Fibroblast of lung (primary cell): ENCODE measurements around the gene PRR19. TPM values are rescaled to one million over a fixed set of nuclear protein-coding genes. Genes with fewer than 3 reads are reported as not detected.

Source experiments
- DNase-seq, 2 donors: peaks; one replicate each; pipeline versions ENCODE4 v3.0.0 to v3.0.0-alpha.2; 2010; ENCODE audit warnings: low read depth in 2 of 2
- H2AFZ ChIP-seq: 2 replicates; pipeline ENCODE4 v1.5.1; 2012; ENCODE audit warnings: low read length, control low read depth, inconsistent platforms
- H3K27ac ChIP-seq: 2 replicates; pipeline ENCODE4 v1.5.1; 2011; ENCODE audit warnings: low read length, control low read depth; ENCODE audit not compliant: insufficient read depth
- H3K27me3 ChIP-seq: 2 replicates; pipeline ENCODE4 v1.5.1; 2011; ENCODE audit warnings: mild to moderate bottlenecking, low read length; ENCODE audit not compliant: control insufficient read depth, insufficient read depth
- H3K36me3 ChIP-seq: 2 replicates; pipeline ENCODE4 v1.5.1; 2011; ENCODE audit warnings: low read length; ENCODE audit not compliant: control insufficient read depth, insufficient read depth
- H3K4me1 ChIP-seq: 2 replicates; pipeline ENCODE4 v1.5.1; 2011; ENCODE audit warnings: low read length; ENCODE audit not compliant: control insufficient read depth, insufficient read depth; ENCODE audit errors: extremely low read depth
- H3K4me2 ChIP-seq: 2 replicates; pipeline ENCODE4 v1.5.1; 2011; ENCODE audit warnings: low read length, control low read depth; ENCODE audit not compliant: insufficient read depth; ENCODE audit errors: extremely low read depth
- H3K4me3 ChIP-seq, 4 experiments: fragments of 200-600 bp in 1 of 4; sonication (generic) in 1 of 4; replicated peaks in 1 of 4; 2 replicates each; pipeline ENCODE4 v1.5.1; 2011 to 2016; ENCODE audit warnings: low read length in 4 of 4, low read depth in 3 of 4, mild to moderate bottlenecking in 3 of 4, control low read depth in 2 of 4, inconsistent platforms in 1 of 4, mixed read lengths in 1 of 4; ENCODE audit not compliant: insufficient read depth in 1 of 4; ENCODE audit errors: control extremely low read depth in 1 of 4
- H3K79me2 ChIP-seq: 2 replicates; pipeline ENCODE4 v1.5.1; 2012; ENCODE audit warnings: mild to moderate bottlenecking, low read length, inconsistent platforms; ENCODE audit not compliant: control insufficient read depth, insufficient read depth
- H3K9ac ChIP-seq: 2 replicates; pipeline ENCODE4 v1.5.1; 2011; ENCODE audit warnings: mild to moderate bottlenecking, low read length, control low read depth; ENCODE audit not compliant: insufficient read depth
- H3K9me3 ChIP-seq: 2 replicates; pipeline ENCODE4 v1.5.1; 2012; ENCODE audit warnings: low read depth, low read length; ENCODE audit not compliant: control insufficient read depth, insufficient read depth
- H4K20me1 ChIP-seq: 2 replicates; pipeline ENCODE4 v1.5.1; 2011; ENCODE audit warnings: low read length; ENCODE audit not compliant: control insufficient read depth, insufficient read depth; ENCODE audit errors: extremely low read depth
- CTCF ChIP-seq, 2 donors: IDR thresholded peaks in 1 of 2; conservative IDR thresholded peaks in 1 of 2; 1 replicate in 1 of 2; 2 replicates in 1 of 2; pipeline ENCODE4 v1.5.1; 2011 to 2012; ENCODE audit warnings: low read length in 2 of 2, control low read depth in 1 of 2, inconsistent platforms in 1 of 2, low read depth in 1 of 2, mild to moderate bottlenecking in 1 of 2
- EZH2 ChIP-seq: IDR thresholded peaks from 2 replicates; pipeline ENCODE4 v1.5.1; 2012; ENCODE audit warnings: low read length, control low read depth, mild to moderate bottlenecking; ENCODE audit errors: missing control alignments
- polyA plus RNA-seq, 2 donors: library from polyadenylated mRNA; depleted of rRNA in 1 of 2; stranded (reverse) in 1 of 2; unstranded in 1 of 2; fragments of >200 nt; gene quantifications; 2 replicates each; pipeline ENCODE4 v1.2.1, GENCODE V29; 2011 to 2012; ENCODE audit warnings: missing spikeins in 1 of 2
- total RNA-seq: library from RNA; depleted of rRNA; stranded (reverse); fragments of >200 nt; gene quantifications from 2 replicates; pipeline ENCODE4 v1.2.1, GENCODE V29; 2014

The PRR19 gene
- total and polyA plus RNA-seq, 2 donors (not counting 1 experiment from before 2014, with no cell fraction given): 0.17 to 0.39 TPM

DNA sequence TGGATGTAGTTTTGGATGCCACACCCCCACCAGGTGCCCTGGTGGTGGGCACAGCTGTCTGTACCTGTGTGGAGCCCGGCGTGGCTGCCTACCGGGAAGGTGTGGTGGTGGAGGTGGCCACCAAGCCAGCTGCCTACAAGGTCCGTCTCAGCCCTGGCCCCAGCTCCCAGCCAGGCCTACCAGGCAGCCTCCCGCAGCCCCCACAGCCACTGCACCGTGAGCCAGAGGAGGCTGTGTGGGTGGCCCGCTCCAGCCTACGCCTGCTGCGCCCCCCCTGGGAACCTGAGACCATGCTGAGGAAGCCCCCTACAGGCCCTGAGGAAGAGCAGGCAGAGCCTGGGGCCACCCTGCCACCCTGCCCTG is 29.4 kb upstream of the PRR19 start:
- no peak overlapping the region for H3K4me3 ChIP-seq
- no peaks in the 10 kb centered on the region for H4K20me1 ChIP-seq
- peaks cover 26% of the 10 kb centered on the region for H3K36me3 ChIP-seq
- H3K4me1 ChIP-seq: peaks cover 13% of the 10 kb centered on the region
- no peaks in the 10 kb centered on the region for H3K9me3 ChIP-seq
- H3K79me2 ChIP-seq: peaks cover 54% of the 10 kb centered on the region
- no peaks in the 10 kb centered on the region for H3K27me3 ChIP-seq
- no peak overlapping the region for H3K27ac ChIP-seq
- H3K4me2 ChIP-seq: no peak overlapping the region
- no peak for TF ChIP-seq EZH2
- TF ChIP-seq CTCF (conservative IDR thresholded peaks at IDR 0.05 in 1 of 2, IDR thresholded peaks at IDR 0.05 in 1 of 2; ENCODE audit: low read depth in 1 of 2, low read length in 2 of 2): no peak
- H2AFZ ChIP-seq: no peak overlapping the region
- DNase-seq: no peak
- no peak overlapping the region for H3K9ac ChIP-seq

GRCh38 chr19:42272989-42273406 is 28.9 kb upstream of the PRR19 start:
- Histone ChIP-seq H3K4me3 (no peak overlapping the region), H3K36me3 (peaks cover 26% of the 10 kb centered on the region), H3K4me1 (peaks cover 12% of the 10 kb centered on the region), H3K79me2 (peaks cover 56% of the 10 kb centered on the region), H2AFZ (no peak overlapping the region), H3K4me2 (no peak overlapping the region), H3K9me3 (no peaks in the 10 kb centered on the region), H3K27ac (no peak overlapping the region), H4K20me1 (no peaks in the 10 kb centered on the region), H3K27me3 (no peaks in the 10 kb centered on the region), H3K9ac (no peak overlapping the region)
- no peak for TF ChIP-seq EZH2
- no peak for DNase-seq

- H3K4me2 ChIP-seq: no peak overlapping the region
- H4K20me1 ChIP-seq: no peaks in the 10 kb centered on the region
- TF ChIP-seq EZH2 (no peak), CTCF (conservative IDR thresholded peaks at IDR 0.05 in 1 of 2, IDR thresholded peaks at IDR 0.05 in 1 of 2; ENCODE audit: low read depth in 1 of 2, low read length in 2 of 2) (no peak)
- peaks cover 56% of the 10 kb centered on the region for H3K79me2 ChIP-seq
- DNase-seq: no peak
- no peak overlapping the region for H3K4me3 ChIP-seq
- H3K9ac ChIP-seq: no peak overlapping the region
- no peak overlapping the region for H2AFZ ChIP-seq
- no peaks in the 10 kb centered on the region for H3K9me3 ChIP-seq
- H3K27ac ChIP-seq: no peak overlapping the region
- H3K27me3 ChIP-seq: no peaks in the 10 kb centered on the region
- H3K4me1 ChIP-seq: peaks cover 12% of the 10 kb centered on the region
- H3K36me3 ChIP-seq: peaks cover 26% of the 10 kb centered on the region
These were observed 28.4 kb upstream of the PRR19 start for GRCh38 chr19:42273407-42274064.
